ENCODE data around the gene NAV2. TPM values are rescaled to one million over a fixed set of nuclear protein-coding genes. Genes with fewer than 3 reads are reported as not detected.

NAV2 gene
- total RNA-seq, 1 experiment from 2014 or later = 46.3 TPM

DNA sequence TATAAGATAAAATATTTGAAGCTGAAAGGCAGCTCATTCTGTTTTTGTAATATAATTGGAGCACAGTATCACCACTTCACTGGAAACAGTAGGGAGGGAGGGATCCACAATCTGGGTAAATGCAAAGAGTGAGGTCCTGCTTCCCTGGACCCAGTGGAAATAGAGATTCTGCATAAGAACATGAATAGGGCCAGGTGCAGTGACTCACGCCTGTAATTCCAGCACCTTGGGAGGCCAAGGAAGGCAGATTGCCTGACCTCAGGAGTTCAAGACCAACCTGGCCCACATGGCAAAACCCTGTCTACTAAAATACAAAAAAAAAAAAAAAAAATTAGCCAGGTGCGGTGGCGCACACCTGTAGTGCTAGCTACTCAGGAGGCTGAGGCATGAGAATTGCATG lies 303.9 kb downstream of the NAV2 start:
- Histone ChIP-seq H3K4me1 (ENCODE audit: insufficient read depth, low read length) (peaks cover 14% of the 10 kb centered on the region), H3K4me2 (ENCODE audit: insufficient read depth, insufficient read length, low read length) (no peak overlapping the region), H3K27me3 (ENCODE audit: insufficient read depth, low read length) (no peaks in the 10 kb centered on the region), H3K23me2 (ENCODE audit: insufficient read length, low read depth, low read length, poor library complexity, severe bottlenecking) (no peaks in the 10 kb centered on the region), H4K5ac (ENCODE audit: insufficient read length, low read depth, low read length) (no peak overlapping the region), H3K79me1 (ENCODE audit: insufficient read depth, low read depth, low read length, poor library complexity, severe bottlenecking) (peaks cover 3% of the 10 kb centered on the region), H3K9ac (ENCODE audit: extremely low read depth, insufficient read length, low read length) (no peak overlapping the region), H3K27ac (ENCODE audit: insufficient read length, low read depth, low read length) (no peak overlapping the region), H2BK12ac (ENCODE audit: insufficient read length, low read depth, low read length) (no peak overlapping the region), H3K9me3 (ENCODE audit: control insufficient read depth, low read depth, low read length) (no peaks in the 10 kb centered on the region), H3K14ac (ENCODE audit: insufficient read depth, low read length) (no peak overlapping the region), H3K18ac (ENCODE audit: insufficient read length, low read depth, low read length) (no peak overlapping the region), H2BK15ac (ENCODE audit: low read depth, low read length) (no peak overlapping the region), H3T11ph (ENCODE audit: low read length) (no peak overlapping the region), H2BK120ac (ENCODE audit: low read depth, low read length, poor library complexity, severe bottlenecking) (no peak overlapping the region), H4K91ac (ENCODE audit: insufficient read length, low read depth, low read length) (no peak overlapping the region), H3K23ac (ENCODE audit: insufficient read length, low read depth, low read length) (no peak overlapping the region), H3K79me2 (ENCODE audit: insufficient read depth, low read length) (0 out of 2 replicates have a peak, but pooled peaks cover 1% of the 10 kb centered on the region), H4K20me1 (ENCODE audit: control insufficient read depth, insufficient read depth, insufficient read length) (no peaks in the 10 kb centered on the region), H2BK20ac (ENCODE audit: low read depth, low read length, poor library complexity, severe bottlenecking) (no peak overlapping the region), H2AFZ (ENCODE audit: low read length) (no peak overlapping the region), H3K56ac (ENCODE audit: insufficient read length, low read depth, low read length) (no peak overlapping the region), H3K4ac (ENCODE audit: low read depth, low read length) (no peak overlapping the region), H2BK5ac (ENCODE audit: insufficient read length, low read length) (no peak overlapping the region), H4K8ac (replicated peaks; ENCODE audit: insufficient read length, low read depth, low read length) (no peak overlapping the region), H2AK5ac (ENCODE audit: insufficient read length, low read length) (no peak overlapping the region)
- H3K4me3 Mint-ChIP-seq = no peak overlapping the region
- no CpG with 5 or more reads among the region's 3 CpGs for WGBS (ENCODE audit: extremely low coverage, insufficient read length, low lambda C conversion rate)
- H3K36me3 Mint-ChIP-seq (ENCODE audit: insufficient read depth in 1 of 3, low read depth in 3 of 3) = no peaks in the 10 kb centered on the region; a peak in 1 of 7 replicates
- H3K9me3 Mint-ChIP-seq = no peaks in the 10 kb centered on the region
- H3K4me1 Mint-ChIP-seq = peaks cover 29 to 34% of the 10 kb centered on the region in 2 experiments
- H3K27ac Mint-ChIP-seq = no peak overlapping the region
- no peak for DNase-seq
- H3K27me3 Mint-ChIP-seq (ENCODE audit: low read depth) = no peaks in the 10 kb centered on the region; the same call in 1 of the 2 replicates
- no peak for TF ChIP-seq CTCF (conservative IDR thresholded peaks at IDR 0.05)
